GM12878 (cell line): ENCODE results near the gene RGSL1. TPM values are rescaled to one million over a fixed set of nuclear protein-coding genes. Genes with fewer than 3 reads are reported as not detected.
A peak's percentile ranks its signal among the peaks of the same experiment; 100 is the strongest.

Source experiments
- ATAC-seq: fragments of 200-7000 bp; cut with Tn5 transposase; 3 replicates; pipeline ENCODE4 v1.9.1; 2020; ENCODE audit warnings: mild to moderate bottlenecking, moderate library complexity
- BruUV-seq: library from RNA; stranded (reverse); fragments of 400-500 nt; replicated peaks from 2 replicates; lab custom pipeline; 2021; lab: Mats Ljungman, UMichigan
- CTCF ChIA-PET: fragments of 300-600 bp; sonication (Branson Sonifier 250); formaldehyde crosslinking; extraction: SDS; loops from one replicate; lab custom pipeline; 2021; ENCODE audit warnings: inconsistent platforms; lab: Yijun Ruan, JAX
- POLR2A ChIA-PET: fragments of 350-600 bp; formaldehyde crosslinking; extraction: SDS; loops from one replicate; lab custom pipeline; 2021; ENCODE audit warnings: inconsistent platforms; lab: Charles Lee
- RAD21 ChIA-PET: fragments of 300-600 bp; sonication (Branson Sonifier 250); formaldehyde crosslinking; loops from one replicate; lab custom pipeline; 2023; ENCODE audit warnings: antibody characterized with exemption; ENCODE audit not compliant: unreplicated experiment; lab: Charles Lee
- SMC1A ChIA-PET: fragments of 300-600 bp; sonication (Branson Sonifier 250); formaldehyde crosslinking; loops from one replicate; lab custom pipeline; 2023; ENCODE audit not compliant: unreplicated experiment, uncharacterized antibody; lab: Charles Lee
- DNase-seq: peaks from one replicate; pipeline ENCODE4 v3.0.0-alpha.2; 2011; ENCODE audit warnings: low read depth, low spot score
- FAIRE-seq: peaks from 3 replicates; lab custom pipeline; 2011; peaks lifted over from hg19 to GRCh38; lab: Jason Lieb, UNC
- H2AFZ ChIP-seq: 2 replicates; pipeline ENCODE4 v1.6.0; 2011; ENCODE audit warnings: low read depth, low read length, control low read depth; ENCODE audit not compliant: control insufficient read depth
- H3K27ac ChIP-seq: 2 replicates; pipeline ENCODE4 v1.5.1; 2011; ENCODE audit warnings: control low read depth; ENCODE audit not compliant: control insufficient read depth, insufficient read depth
- H3K27me3 ChIP-seq, 2 experiments: replicated peaks in 1 of 2; 2 replicates each; pipeline versions ENCODE4 v1.6.0 to v1.6.1; 2011; ENCODE audit warnings: low read length in 1 of 2; ENCODE audit not compliant: control insufficient read depth in 2 of 2, insufficient read depth in 2 of 2
- H3K36me3 ChIP-seq, 2 experiments: 2 replicates each; pipeline ENCODE4 v1.5.1; 2011; ENCODE audit warnings: low read length in 1 of 2; ENCODE audit not compliant: control insufficient read depth in 2 of 2, insufficient read depth in 2 of 2
- H3K4me1 ChIP-seq: 2 replicates; pipeline ENCODE4 v1.6.1; 2011; ENCODE audit warnings: mild to moderate bottlenecking, low read length, moderate library complexity, mixed read lengths; ENCODE audit not compliant: control insufficient read depth, insufficient read depth
- H3K4me2 ChIP-seq: 2 replicates; pipeline ENCODE4 v1.6.0; 2011; ENCODE audit warnings: control low read depth; ENCODE audit not compliant: control insufficient read depth, insufficient read depth
- H3K4me3 ChIP-seq: fragments of 200-600 bp; sonication (generic); 2 replicates; pipeline ENCODE4 v1.5.1; 2016
- H3K79me2 ChIP-seq: 2 replicates; pipeline ENCODE4 v1.6.0; 2011; ENCODE audit warnings: low read length; ENCODE audit not compliant: control insufficient read depth, insufficient read depth
- H3K9ac ChIP-seq: 2 replicates; pipeline ENCODE4 v1.8.0; 2011; ENCODE audit warnings: low read length, control low read depth, mixed read lengths; ENCODE audit not compliant: control insufficient read depth, insufficient read depth
- H3K9me3 ChIP-seq: replicated peaks from 3 replicates; pipeline ENCODE4 v1.5.1; 2011; ENCODE audit warnings: mild to moderate bottlenecking, low read length; ENCODE audit not compliant: control insufficient read depth, insufficient read depth
- H4K20me1 ChIP-seq: 2 replicates; pipeline ENCODE4 v1.6.0; 2011; ENCODE audit not compliant: control insufficient read depth, insufficient read depth
- BCL3 ChIP-seq: IDR thresholded peaks from 2 replicates; pipeline ENCODE4 v1.6.1; 2011; ENCODE audit warnings: borderline replicate concordance, low read depth, mild to moderate bottlenecking, moderate library complexity, low read length; ENCODE audit not compliant: insufficient read depth, poor library complexity, severe bottlenecking
- KDM1A ChIP-seq: fragments of 200-600 bp; sonication (generic); IDR thresholded peaks from 2 replicates; pipeline ENCODE4 v1.6.1; 2016; ENCODE audit warnings: borderline replicate concordance
- MXI1 ChIP-seq: fragments of 150-350 bp; IDR thresholded peaks from 2 replicates; pipeline ENCODE4 v1.6.1; 2011; ENCODE audit warnings: low read depth, mild to moderate bottlenecking, inconsistent platforms, low read length, improper control_type of control experiment
- NRF1 ChIP-seq: conservative IDR thresholded peaks from 2 replicates; pipeline ENCODE4 v1.6.1; 2011; ENCODE audit warnings: mild to moderate bottlenecking, low read depth, low read length, improper control_type of control experiment
- STAT3 ChIP-seq: IDR thresholded peaks from 2 replicates; pipeline ENCODE4 v1.6.1; 2011; ENCODE audit warnings: low read depth, low read length, improper control_type of control experiment
- WRNIP1 ChIP-seq: IDR thresholded peaks from 2 replicates; pipeline ENCODE4 v1.6.1; 2011; ENCODE audit warnings: low read depth, low read length, improper control_type of control experiment, borderline replicate concordance
- WGBS: methylation state at CpG from one replicate; pipeline ENCODE4 v1.1.6; 2016; ENCODE audit warnings: low lambda C conversion rate; ENCODE audit not compliant: insufficient replicate concordance, insufficient coverage; ENCODE audit errors: missing lambda C conversion rate; 5-methylcytosine and 5-hydroxymethylcytosine counted together
- in situ Hi-C: fragments of 300-500 bp; cut with MboI; formaldehyde crosslinking; loops from 9 replicates; pipeline ENCODE4 v1.14.3; 2018; ENCODE audit warnings: mixed read lengths
- intact Hi-C: fragments of 100-400 bp; cut with micrococcal nuclease; formaldehyde crosslinking; loops from one replicate; pipeline ENCODE4 v1.14.2; 2022; ENCODE audit not compliant: unreplicated experiment
- polyA plus RNA-seq, 11 experiments: library from polyadenylated mRNA; depleted of rRNA in 4 of 11; unstranded in 6 of 11; stranded (reverse) in 5 of 11; fragments of >200 nt; fragmentation: Nextera tagmentation in 4 of 11; fragmentation: Illumina TruSeq in 1 of 11; extraction: Ambion mirVana in 4 of 11; extraction: Trizol in 1 of 11; gene quantifications; 1 replicate in 1 of 11; 2 replicates in 10 of 11; pipeline versions ENCODE4 v1.2.1 to v1.2.3, GENCODE V29; 2011 to 2016; ENCODE audit warnings: inconsistent platforms in 2 of 11, missing spikeins in 2 of 11, low read depth in 1 of 11
- total RNA-seq, 4 experiments: library from RNA; depleted of rRNA in 3 of 4; stranded (reverse); fragments of >200 nt in 3 of 4; fragmentation: Illumina TruSeq in 1 of 4; extraction: Trizol in 1 of 4; gene quantifications; 2 replicates each; pipeline versions ENCODE4 v1.2.1 to v1.2.3, GENCODE V29; 2013 to 2021

RGSL1 gene
- total and polyA plus RNA-seq, 10 of the 15 experiments (the other 5 are each of a cell fraction or from before 2014, with no cell fraction given) = 0.05 to 0.28 (median 0.27) TPM; not detected in 5

GRCh38 chr1:182556279-182556678, 106.3 kb downstream of the RGSL1 start:
- Histone ChIP-seq H3K4me3 (no peak overlapping the region), H3K27ac (no peak overlapping the region), H3K4me1 (no peaks in the 10 kb centered on the region), H3K9me3 (no peaks in the 10 kb centered on the region; the same call in 2 of the 3 replicates), H2AFZ (no peak overlapping the region), H3K79me2 (no peaks in the 10 kb centered on the region), H3K36me3 (no peaks in the 10 kb centered on the region), H4K20me1 (no peaks in the 10 kb centered on the region), H3K4me2 (no peak overlapping the region), H3K27me3 (no peaks in the 10 kb centered on the region), H3K9ac (no peak overlapping the region)
- CTCF ChIA-PET = no interaction called here
- DNase-seq (no peak), ATAC-seq (no peak), FAIRE-seq (no peak)
- POLR2A ChIA-PET = no interaction called here
- SMC1A ChIA-PET = no interaction called here
- BruUV-seq = no TSS peak
- RAD21 ChIA-PET = no interaction called here
- no peak for TF ChIP-seq STAT3
- TF ChIP-seq BCL3 = peak; percentile 29
- TF ChIP-seq KDM1A = no peak
- TF ChIP-seq NRF1 = no peak
- intact Hi-C loops = no loop called here
- in situ Hi-C loops = no loop called here

DNA sequence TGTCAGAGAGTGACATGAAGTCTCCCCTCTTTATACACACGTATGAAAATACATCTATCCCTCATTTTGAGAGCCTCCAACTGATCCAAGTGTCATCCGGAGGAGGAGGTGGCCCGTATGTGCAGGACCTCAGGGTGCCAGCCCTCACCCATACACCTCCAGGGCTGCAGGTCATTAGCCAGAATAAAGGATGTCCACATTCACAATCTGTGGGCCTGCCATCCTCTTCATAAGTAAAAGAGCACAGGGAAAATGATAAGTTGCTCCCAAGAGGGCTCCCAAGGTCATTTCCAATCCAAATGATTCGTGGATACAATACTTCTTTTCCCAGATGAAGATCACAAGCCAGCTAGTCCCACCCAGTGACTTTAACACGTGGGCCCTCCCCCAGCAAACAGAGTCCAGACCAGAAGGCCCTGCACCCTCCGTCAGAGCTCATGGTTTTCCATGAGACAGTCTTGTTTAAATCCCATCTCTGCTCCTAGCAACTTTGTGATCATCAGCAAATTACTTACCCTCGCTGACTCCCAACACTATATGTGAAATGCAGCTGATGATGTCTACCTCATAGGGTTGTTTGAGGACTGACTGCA, 110.5 kb downstream of the RGSL1 start:
- H3K4me2 ChIP-seq = no peak overlapping the region
- H3K4me3 ChIP-seq = no peak overlapping the region
- no peaks in the 10 kb centered on the region for H3K36me3 ChIP-seq
- WGBS = 24% methylated on average over 7 of the region's 7 CpGs
- no TSS peak for BruUV-seq
- FAIRE-seq = no peak
- intact Hi-C loops = no loop called here
- H3K27me3 ChIP-seq = peaks cover 0 to 2% of the 10 kb centered on the region in 2 experiments; a peak in 1 of 4 replicates
- POLR2A ChIA-PET = no interaction called here
- no peaks in the 10 kb centered on the region for H4K20me1 ChIP-seq
- TF ChIP-seq WRNIP1 (no peak), MXI1 (no peak)
- TF ChIP-seq, all 136 proteins: peak for 0
- ChIA-PET CTCF (no interaction called here), RAD21 (no interaction called here), SMC1A (no interaction called here)
- Histone ChIP-seq H3K4me1 (no peaks in the 10 kb centered on the region; the same call in 1 of the 2 replicates), H3K9ac (no peak overlapping the region), H3K9me3 (no peaks in the 10 kb centered on the region), H3K79me2 (no peaks in the 10 kb centered on the region), H3K27ac (no peak overlapping the region), H2AFZ (no peak overlapping the region)
- in situ Hi-C loops = no loop called here
- no peak for ATAC-seq
- no peak for DNase-seq
